ENCODE measurements around the gene ETS1.
A peak's percentile ranks its signal among the peaks of the same experiment; 100 is the strongest.

The ETS1 gene

GRCh38 chr11:128603003-128603696, 15.8 kb upstream of the ETS1 start:
- Mint-ChIP-seq H3K9me3 (no peaks in the 10 kb centered on the region), H3K27ac (no peak overlapping the region)

GRCh38 chr11:128599729-128600128, 12.4 kb upstream of the ETS1 start:
- no peaks in the 10 kb centered on the region for H3K9me3 Mint-ChIP-seq
- no peak for TF ChIP-seq CTCF (IDR thresholded peaks at IDR 0.05)
- peaks cover 8% of the 10 kb centered on the region for H3K27me3 Mint-ChIP-seq (ENCODE audit: low read depth, poor library complexity)
- H3K4me1 Mint-ChIP-seq, result peaks cover 29% of the 10 kb centered on the region
- H3K4me3 Mint-ChIP-seq, result no peak overlapping the region
- no peak overlapping the region for H3K27ac Mint-ChIP-seq
- no peak for DNase-seq
- no peaks in the 10 kb centered on the region for H3K36me3 Mint-ChIP-seq (ENCODE audit: low read depth)

More at GRCh38 chr11:128603003-128603696, 15.8 kb upstream of the ETS1 start:
- Mint-ChIP-seq H3K4me1 (peaks cover 3% of the 10 kb centered on the region), H3K27me3 (ENCODE audit: low read depth, poor library complexity) (peaks cover 11% of the 10 kb centered on the region), H3K36me3 (ENCODE audit: low read depth) (no peaks in the 10 kb centered on the region), H3K4me3 (no peak overlapping the region)
- no peak for TF ChIP-seq CTCF (IDR thresholded peaks at IDR 0.05)
- DNase-seq, result no peak

- Mint-ChIP-seq H3K27me3 (ENCODE audit: low read depth, poor library complexity) (peaks cover 12% of the 10 kb centered on the region), H3K36me3 (ENCODE audit: low read depth) (no peaks in the 10 kb centered on the region), H3K4me1 (peaks cover 33% of the 10 kb centered on the region), H3K4me3 (no peak overlapping the region), H3K9me3 (no peaks in the 10 kb centered on the region), H3K27ac (no peak overlapping the region)
- no peak for DNase-seq
- TF ChIP-seq CTCF (IDR thresholded peaks at IDR 0.05), result no peak
Observed at GRCh38 chr11:128598506-128599150, 11.3 kb upstream of the ETS1 start.

- TF ChIP-seq CTCF (IDR thresholded peaks at IDR 0.05), result no peak
- Mint-ChIP-seq H3K4me1 (peaks cover 38% of the 10 kb centered on the region), H3K9me3 (no peaks in the 10 kb centered on the region), H3K27me3 (ENCODE audit: low read depth, poor library complexity) (peaks cover 17% of the 10 kb centered on the region), H3K36me3 (ENCODE audit: low read depth) (no peaks in the 10 kb centered on the region), H3K4me3 (no peak overlapping the region), H3K27ac (no peak overlapping the region)
- no peak for DNase-seq
Observed at GRCh38 chr11:128598096-128598495, 10.7 kb upstream of the ETS1 start.

- TF ChIP-seq CTCF (IDR thresholded peaks at IDR 0.05), result no peak
- no peak overlapping the region for H3K4me3 Mint-ChIP-seq
- peaks cover 45% of the 10 kb centered on the region for H3K4me1 Mint-ChIP-seq
- H3K9me3 Mint-ChIP-seq, result no peaks in the 10 kb centered on the region
- DNase-seq, result no peak
- no peak overlapping the region for H3K27ac Mint-ChIP-seq
- no peaks in the 10 kb centered on the region for H3K36me3 Mint-ChIP-seq (ENCODE audit: low read depth)
- peaks cover 23% of the 10 kb centered on the region for H3K27me3 Mint-ChIP-seq (ENCODE audit: low read depth, poor library complexity)
Observed at GRCh38 chr11:128597209-128597608, 9.9 kb upstream of the ETS1 start.

- Mint-ChIP-seq H3K27me3 (ENCODE audit: low read depth, poor library complexity) (peaks cover 32% of the 10 kb centered on the region), H3K4me3 (no peak overlapping the region), H3K9me3 (no peaks in the 10 kb centered on the region), H3K4me1 (peaks cover 45% of the 10 kb centered on the region), H3K27ac (peak overlapping the region; percentile 12), H3K36me3 (ENCODE audit: low read depth) (no peaks in the 10 kb centered on the region)
- no peak for DNase-seq
- TF ChIP-seq CTCF (IDR thresholded peaks at IDR 0.05), result no peak
Observed at GRCh38 chr11:128596250-128596649, 8.9 kb upstream of the ETS1 start.

All from nephron progenitor cell (in vitro differentiated cells).